GM18517 (cell line): Measurements from ENCODE around the gene GXYLT2.
"Not testable (repeated sequence)": the region's sequence is repeated elsewhere in the genome, so short reads cannot be mapped to it uniquely, and the experiment has no call there.

Experiments
- ATAC-seq: cut with Tn5 transposase; IDR thresholded peaks from one replicate; pipeline ENCODE4 v1.9.1; 2021; ENCODE audit warnings: mild to moderate bottlenecking, moderate library complexity; ENCODE audit not compliant: unreplicated experiment

GXYLT2 gene

GRCh38 chr3:72892081-72892775, 4.4 kb downstream of the GXYLT2 start:
- no peak for ATAC-seq

GRCh38 chr3:72892870-72893269, 5.0 kb downstream of the GXYLT2 start:
- ATAC-seq: no peak

DNA sequence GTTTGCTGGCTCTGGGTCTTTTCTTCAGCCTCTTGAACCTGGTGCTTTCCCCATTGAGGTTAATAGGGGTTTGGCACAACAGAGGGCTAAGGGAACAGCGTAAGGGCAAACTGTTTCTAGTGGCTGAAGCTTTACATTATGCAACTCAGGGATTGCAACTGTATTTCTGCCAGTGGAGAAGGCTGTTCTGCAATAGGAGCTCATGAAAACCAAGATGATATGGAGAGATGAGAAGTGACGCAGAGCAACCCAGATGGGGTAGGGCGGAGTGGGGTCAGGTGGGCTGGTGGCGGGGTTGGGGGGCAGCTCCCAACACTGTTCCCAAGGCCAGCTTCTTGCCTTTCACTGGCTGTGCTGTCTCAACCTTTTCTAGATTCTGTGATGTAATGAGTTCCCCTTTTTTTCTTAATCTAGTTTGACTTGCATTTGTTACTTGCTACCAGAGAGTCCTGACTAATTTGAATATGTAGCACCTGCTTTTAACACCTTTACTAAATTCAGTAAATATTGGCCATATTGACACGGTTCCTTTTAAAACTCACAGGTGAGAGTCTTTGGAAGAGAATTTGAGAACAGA, 7.2 kb downstream of the GXYLT2 start:
- ATAC-seq: no peak

DNA sequence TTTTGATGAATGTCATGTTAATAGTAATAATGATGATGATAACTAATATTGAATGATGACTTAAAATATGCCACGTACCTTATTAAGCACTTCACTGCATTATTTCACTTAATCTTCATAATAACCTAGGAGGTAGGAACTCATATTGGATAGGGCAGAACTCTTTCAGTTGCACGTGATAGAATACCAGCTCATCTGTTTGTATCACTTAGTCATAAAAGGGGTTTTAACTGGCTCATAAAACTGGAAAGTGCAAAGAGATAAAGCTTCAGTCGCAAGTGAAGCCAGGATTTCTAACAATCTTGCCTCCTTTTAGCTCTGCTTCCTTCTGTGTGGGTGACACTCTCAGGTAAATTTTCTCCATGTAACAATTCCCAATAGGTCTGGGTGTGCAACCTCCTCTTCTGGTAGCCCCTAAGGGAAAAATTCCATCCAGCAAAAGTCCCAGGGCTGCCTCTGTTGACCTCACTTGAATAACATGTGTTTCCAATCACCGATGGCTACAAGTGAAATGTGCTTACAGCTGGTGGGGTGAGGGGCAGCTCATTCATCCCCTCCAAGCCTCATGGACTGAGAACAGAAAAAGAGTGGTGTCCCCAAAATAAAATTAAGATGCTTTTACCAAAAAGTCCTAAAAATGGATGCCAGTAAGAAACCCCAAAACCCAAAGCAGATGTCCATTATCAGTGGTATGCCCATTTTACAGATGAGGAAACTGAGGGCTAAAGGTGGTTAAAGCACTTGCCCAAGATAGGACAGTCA, 9.3 kb downstream of the GXYLT2 start:
- ATAC-seq: no peak

DNA sequence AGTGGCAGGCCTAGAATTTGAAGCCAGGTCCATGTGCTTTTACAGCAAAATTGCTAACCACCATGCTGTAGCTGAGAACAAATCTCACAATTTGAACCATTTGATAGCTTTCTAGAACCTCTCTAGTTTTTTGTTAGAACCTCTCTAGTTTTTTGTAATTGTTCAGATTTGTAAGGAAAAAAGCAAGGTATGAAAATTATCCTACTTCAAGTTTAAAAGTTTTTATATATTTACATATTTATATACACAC, 9.8 kb downstream of the GXYLT2 start:
- no peak for ATAC-seq

GRCh38 chr3:72899349-72899765, 11.5 kb downstream of the GXYLT2 start:
- no peak for ATAC-seq

GRCh38 chr3:72900048-72900447, 12.2 kb downstream of the GXYLT2 start:
- no peak for ATAC-seq

DNA sequence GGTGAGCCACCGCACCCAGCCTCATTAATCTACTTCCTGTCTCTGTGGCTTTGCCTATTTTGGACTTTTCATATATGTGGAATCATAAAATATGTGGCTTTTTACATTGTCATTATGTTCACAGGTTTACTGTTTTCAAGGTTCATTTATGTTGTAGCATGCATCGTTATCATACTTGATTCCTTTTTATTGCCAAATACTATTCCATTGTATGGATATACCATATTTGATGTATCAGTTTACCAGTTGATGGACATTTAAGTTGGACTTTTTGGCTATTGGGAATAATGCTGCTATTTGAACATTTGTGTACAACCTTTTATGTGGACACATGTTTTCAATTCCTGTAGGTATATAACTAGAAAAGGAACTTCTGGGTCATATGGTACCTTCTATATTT, 14.0 kb downstream of the GXYLT2 start:
- no peak for ATAC-seq

DNA sequence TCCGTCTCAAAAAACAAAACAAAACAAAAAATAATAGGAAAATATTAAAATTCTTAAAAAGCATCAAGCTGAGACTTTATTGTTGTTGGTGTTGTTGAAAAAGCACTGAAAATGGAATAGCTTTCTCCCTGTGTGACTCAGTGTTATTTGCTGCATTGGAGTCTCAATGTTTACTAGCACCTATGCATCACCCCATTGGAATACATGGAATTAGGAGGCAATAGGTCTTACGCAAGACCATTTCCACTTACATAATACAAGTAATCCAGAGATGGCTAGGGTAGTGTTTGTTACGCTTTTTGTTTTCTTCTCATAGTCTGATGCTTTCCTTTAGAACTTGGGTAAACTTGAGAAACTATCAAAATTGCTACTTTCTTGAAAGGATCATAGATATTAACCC, 15.2 kb downstream of the GXYLT2 start:
- ATAC-seq: no peak

DNA sequence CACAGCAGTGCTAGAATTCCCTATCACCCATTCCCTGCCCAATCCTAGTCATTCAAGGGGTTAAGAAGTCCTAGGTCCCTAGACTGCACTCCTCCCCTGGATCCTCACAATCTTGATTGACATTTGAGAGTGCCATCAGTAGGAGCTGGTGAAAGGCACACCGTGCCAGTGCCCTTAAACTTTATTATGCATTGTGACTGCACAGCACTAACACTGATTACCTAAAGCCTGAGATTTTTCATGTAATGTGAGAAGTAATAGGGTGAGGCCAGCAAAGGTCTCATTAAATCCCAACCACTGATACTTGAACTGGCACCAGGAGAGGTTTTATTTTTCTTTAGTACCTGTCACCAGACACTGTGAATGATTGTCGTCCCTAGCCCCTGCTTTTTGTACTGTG, 16.3 kb downstream of the GXYLT2 start:
- no peak for ATAC-seq

DNA sequence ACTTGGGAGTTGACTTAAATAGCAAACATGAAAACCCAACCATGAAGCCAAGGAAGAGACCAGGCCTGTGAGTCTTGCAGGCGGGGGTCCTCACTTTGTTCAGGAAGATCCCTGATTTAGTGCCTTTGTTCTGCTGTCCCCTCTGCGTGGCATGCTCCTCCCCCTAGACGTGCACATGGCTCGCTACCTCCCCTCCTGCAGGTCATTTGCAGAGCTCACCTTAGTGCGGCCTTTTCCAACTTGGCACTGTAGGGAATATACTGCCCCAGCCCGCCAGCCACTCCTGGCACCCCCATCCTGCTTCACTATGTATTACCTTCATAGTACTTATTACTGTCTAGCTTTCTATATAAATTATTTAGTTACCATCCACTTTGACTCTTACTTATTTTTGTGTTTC, 18.3 kb downstream of the GXYLT2 start:
- ATAC-seq: no peak

- ATAC-seq: no peak
Observed at GRCh38 chr3:72907131-72907711, 19.4 kb downstream of the GXYLT2 start.

DNA sequence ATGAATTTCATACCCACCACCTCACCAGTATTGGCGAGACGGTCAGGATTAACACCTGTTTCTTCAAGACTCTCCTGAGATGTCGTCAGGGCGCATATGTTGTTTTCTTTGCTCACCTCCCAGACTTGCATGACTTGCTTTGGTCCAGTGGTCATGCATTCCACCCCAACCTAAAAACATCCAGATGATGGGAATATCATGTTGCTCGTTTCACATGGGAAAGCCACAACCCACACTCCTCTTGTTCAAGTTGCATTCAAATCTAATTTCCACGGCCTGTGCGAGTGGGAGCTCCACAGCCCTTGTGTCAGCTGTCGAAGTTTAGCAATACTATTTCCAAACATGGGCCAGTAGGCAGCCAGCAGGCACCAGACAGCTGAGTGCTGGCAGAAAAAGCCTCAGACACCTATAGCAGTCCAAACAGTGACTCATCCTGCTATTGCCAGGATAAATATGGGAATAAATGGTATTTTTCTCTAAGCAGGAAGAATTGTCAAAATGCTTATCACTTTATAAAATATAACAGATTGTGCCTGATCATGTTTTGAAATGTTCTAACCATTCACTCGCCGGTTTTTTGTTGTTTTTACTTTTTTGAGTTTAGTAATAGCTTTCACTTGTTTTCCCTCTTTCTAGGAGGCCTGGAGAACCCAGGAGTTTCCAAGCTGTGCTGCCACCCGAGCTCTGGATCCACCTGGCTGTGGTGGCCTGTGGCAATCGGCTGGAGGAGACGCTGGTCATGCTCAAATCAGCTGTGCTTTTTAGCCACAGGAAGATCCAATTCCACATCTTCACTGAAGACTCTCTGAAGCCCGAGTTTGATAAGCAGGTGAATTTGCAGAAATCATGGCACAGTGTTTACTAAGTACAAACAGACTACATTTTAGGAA, 20.1 kb downstream of the GXYLT2 start:
- no peak for ATAC-seq

- ATAC-seq: no peak
Observed at GRCh38 chr3:72909591-72909990, 21.7 kb downstream of the GXYLT2 start.

DNA sequence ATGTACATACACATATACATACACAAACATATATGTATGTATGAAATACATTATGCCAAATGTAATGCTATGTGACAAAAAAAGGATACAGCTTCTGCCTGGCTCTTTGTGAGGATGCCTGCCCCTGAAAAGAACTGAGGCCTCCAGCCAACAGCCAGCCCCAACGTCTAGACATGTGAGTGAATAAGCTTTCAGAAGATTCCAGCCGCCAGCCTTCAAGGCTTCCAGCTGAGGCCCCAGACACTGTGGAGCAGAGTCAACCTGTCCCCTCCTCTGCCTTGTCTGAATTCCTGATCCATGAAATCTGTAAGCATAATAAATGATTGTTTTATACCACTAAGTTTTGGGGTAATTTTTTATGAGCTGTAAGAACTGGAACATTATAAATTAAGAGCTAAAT, 24.7 kb downstream of the GXYLT2 start:
- ATAC-seq: no peak

DNA sequence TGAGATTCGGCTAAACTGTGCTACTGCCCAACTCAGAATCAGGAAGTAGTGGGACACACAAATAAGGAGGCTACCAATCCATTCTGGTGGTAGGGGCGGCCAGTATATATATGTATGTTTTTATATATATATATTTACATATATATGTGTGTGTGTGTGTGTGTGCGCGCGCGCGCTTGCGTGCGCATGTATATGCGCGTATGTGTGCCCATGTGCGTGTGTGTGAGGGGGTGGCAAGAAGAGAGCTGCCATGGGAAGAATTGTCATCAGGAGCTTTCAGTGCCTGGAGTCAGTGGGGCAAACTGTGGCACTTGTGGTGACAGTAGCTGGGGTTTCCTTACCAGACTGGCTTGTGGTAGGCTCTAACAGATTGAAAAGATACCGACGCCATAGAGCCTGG, 26.5 kb downstream of the GXYLT2 start:
- ATAC-seq: no peak

GRCh38 chr3:72916250-72916649, 28.4 kb downstream of the GXYLT2 start:
- ATAC-seq: no peak

DNA sequence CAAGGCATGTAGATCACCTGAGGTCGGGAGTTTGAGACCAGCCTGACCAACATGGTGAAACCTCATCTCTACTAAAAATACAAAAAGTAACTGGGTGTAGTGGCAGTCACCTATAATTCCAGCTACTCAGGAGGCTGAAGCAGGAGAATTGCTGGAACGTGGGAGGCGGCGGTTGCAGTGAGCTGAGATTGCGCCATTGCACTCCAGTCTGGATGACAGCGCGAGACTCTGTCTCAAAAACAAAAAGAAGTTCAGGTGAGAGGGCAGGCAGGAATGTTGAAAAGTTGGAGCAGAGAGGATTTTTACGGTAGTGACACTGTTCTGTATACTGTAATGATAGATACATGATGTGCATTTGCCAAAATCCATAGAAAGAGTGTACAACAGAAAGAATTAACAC, 31.7 kb downstream of the GXYLT2 start:
- ATAC-seq: no peak

DNA sequence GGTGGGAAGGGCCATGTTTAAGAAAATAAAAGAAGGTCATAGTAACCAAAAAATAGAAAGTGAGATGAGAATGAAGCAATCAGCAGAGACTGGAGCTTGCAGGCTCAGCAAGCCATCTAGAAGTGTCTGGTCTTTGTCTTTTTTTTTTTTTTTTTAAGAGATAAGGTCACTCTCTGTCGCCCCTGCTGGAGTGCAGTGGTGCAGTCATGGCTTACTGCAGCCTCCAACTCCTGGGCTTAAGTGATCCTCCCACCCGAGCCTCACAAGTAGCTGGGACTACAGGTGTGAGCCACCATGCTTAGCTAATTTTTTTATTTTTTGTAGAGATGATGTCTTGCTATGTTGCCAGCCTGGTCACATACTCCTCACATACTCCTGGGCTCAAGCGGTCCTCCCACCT, 36.2 kb downstream of the GXYLT2 start:
- ATAC-seq: no peak

- not testable (repeated sequence) for ATAC-seq
Observed at GRCh38 chr3:72928781-72929735, 41.2 kb downstream of the GXYLT2 start.
